ENCODE data around the gene TANGO2. TPM values are rescaled to one million over a fixed set of nuclear protein-coding genes. Genes with fewer than 3 reads are reported as not detected.

Gene TANGO2
- total RNA-seq, 1 experiment from 2014 or later = 17.0 TPM

- TF ChIP-seq ZBTB33 (IDR thresholded peaks at IDR 0.05; ENCODE audit: extremely low read depth, insufficient replicate concordance, low read length) (no peak), CTCF (IDR thresholded peaks at IDR 0.05 in 2 of 3, conservative IDR thresholded peaks at IDR 0.05 in 1 of 3; ENCODE audit: borderline replicate concordance in 1 of 3, insufficient read depth in 1 of 3, low read depth in 2 of 3, low read length in 2 of 3) (no peak), ZNF274 (IDR thresholded peaks at IDR 0.05; ENCODE audit: low read depth, low read length) (no peak), JUND (IDR thresholded peaks at IDR 0.05) (no peak), ZFX (IDR thresholded peaks at IDR 0.05) (no peak)
Measured at GRCh38 chr22:20088263-20088648, 67.3 kb downstream of the TANGO2 start (continued).

GRCh38 chr22:20089226-20089976, 68.5 kb downstream of the TANGO2 start:
- Histone ChIP-seq H3K9ac (ENCODE audit: low read length) (no peak overlapping the region), H3K9me3 (ENCODE audit: control insufficient read depth in 1 of 2, insufficient read depth in 1 of 2, low read depth in 1 of 2, low read length in 2 of 2) (no peaks in the 10 kb centered on the region), H3K36me3 (ENCODE audit: control insufficient read depth in 1 of 2, insufficient read depth in 2 of 2, low read length in 2 of 2) (peaks cover 81 to 84% of the 10 kb centered on the region in 2 experiments), H3K4me2 (ENCODE audit: low read length) (no peak overlapping the region), H3K4me1 (ENCODE audit: control insufficient read depth in 1 of 2, insufficient read depth in 2 of 2, low read length in 2 of 2) (peaks cover 0 to 8% of the 10 kb centered on the region in 2 experiments; a peak in 2 of 4 replicates), H4K20me1 (ENCODE audit: insufficient read depth) (peaks cover 11% of the 10 kb centered on the region; the same call in 1 of the 2 replicates), H3K79me2 (ENCODE audit: insufficient read depth, low read length) (peaks cover 83% of the 10 kb centered on the region), H3K27ac (ENCODE audit: low read depth, low read length) (no peak overlapping the region), H3K27me3 (ENCODE audit: insufficient read depth, low read length) (no peaks in the 10 kb centered on the region), H3K9me2 (ENCODE audit: insufficient read depth) (no peaks in the 10 kb centered on the region), H3K4me3 (replicated peaks in 1 of 2; ENCODE audit: low read depth in 1 of 2, low read length in 2 of 2) (no peak overlapping the region), H2AFZ (ENCODE audit: low read depth, low read length, poor library complexity, severe bottlenecking) (no peak overlapping the region)
- no peak for TF ChIP-seq ZNF274 (IDR thresholded peaks at IDR 0.05; ENCODE audit: low read depth, low read length)
- no peak for TF ChIP-seq CBX3 (IDR thresholded peaks at IDR 0.05; ENCODE audit: low read depth)
- TF ChIP-seq EZH2 (IDR thresholded peaks at IDR 0.05) = no peak
- POLR2A ChIA-PET = no interaction called here
- no peak for DNase-seq (ENCODE audit: low read depth, low spot score)
- no peak for ATAC-seq
- CTCF ChIA-PET = no interaction called here
- RAD21 ChIA-PET (ENCODE audit: low non-redundant PET in 1 of 2, low total read pairs in 2 of 2, uncharacterized antibody in 2 of 2, unreplicated experiment in 2 of 2) = no interaction called here
- no TSS peak for BruUV-seq (replicated peaks)
- intact Hi-C loops (cut with micrococcal nuclease) = loop anchor here (10.0 kb wide), 1 partner anchor 105 kb away; no protein-coding TSS in a partner anchor

Data from HCT116 (cell line).